T-cell (primary cell): ENCODE data around the gene ODC1. TPM values are rescaled to one million over a fixed set of nuclear protein-coding genes. Genes with fewer than 3 reads are reported as not detected.
A peak's percentile ranks its signal among the peaks of the same experiment; 100 is the strongest.

ENCODE experiments used
- ATAC-seq, 4 experiments: fragments of 200-7000 bp in 3 of 4; fragments of 150-1000 bp in 1 of 4; cut with Tn5 transposase; replicated peaks in 1 of 4; 1 replicate in 3 of 4; 2 replicates in 1 of 4; pipeline ENCODE4 v1.10.0; 2021; ENCODE audit warnings: moderate library complexity in 3 of 4, mild to moderate bottlenecking in 2 of 4, moderate number of reproducible peaks in 1 of 4
- CTCF ChIA-PET, 2 donors: fragments of 300-600 bp; sonication (Branson Sonifier 250); formaldehyde crosslinking; loops; one replicate each; lab custom pipeline; 2022; ENCODE audit warnings: antibody characterized with exemption in 2 of 2; lab: Charles Lee
- POLR2A ChIA-PET, 2 donors: fragments of 300-600 bp; sonication (Branson Sonifier 250); formaldehyde crosslinking; loops; one replicate each; lab custom pipeline; 2022; ENCODE audit warnings: antibody characterized with exemption in 2 of 2; lab: Charles Lee
- DNase-seq, 35 experiments: peaks; one replicate each; pipeline versions ENCODE4 v3.0.0 to v3.0.0-alpha.2; 2013 to 2023
- H3K27ac ChIP-seq: one replicate; pipeline ENCODE4 v1.5.1; 2013; ENCODE audit warnings: low read length
- H3K27me3 ChIP-seq, 2 experiments: replicated peaks in 1 of 2; 1 replicate in 1 of 2; 2 replicates in 1 of 2; pipeline versions ENCODE4 v1.6.1 to v1.7.0; 2013; ENCODE audit warnings: low read length in 1 of 2, mixed read lengths in 1 of 2; ENCODE audit not compliant: control insufficient read depth in 2 of 2, insufficient read depth in 2 of 2; ENCODE audit errors: extremely low read depth in 1 of 2
- H3K36me3 ChIP-seq, 2 donors: 1 replicate in 1 of 2; 2 replicates in 1 of 2; pipeline versions ENCODE4 v1.6.1 to v1.7.0; 2013; ENCODE audit warnings: low read length in 1 of 2; ENCODE audit not compliant: control insufficient read depth in 2 of 2, insufficient read depth in 1 of 2; ENCODE audit errors: extremely low read depth in 1 of 2
- H3K4me1 ChIP-seq, 2 experiments: 1 replicate in 1 of 2; 2 replicates in 1 of 2; pipeline versions ENCODE4 v1.6.1 to v1.7.0; 2013; ENCODE audit warnings: low read length in 2 of 2, mixed read lengths in 1 of 2; ENCODE audit not compliant: insufficient read depth in 2 of 2, control insufficient read depth in 1 of 2; ENCODE audit errors: extremely low read depth in 1 of 2
- H3K4me3 ChIP-seq, 2 donors: 1 replicate in 1 of 2; 2 replicates in 1 of 2; pipeline versions ENCODE4 v1.5.1 to v1.7.0; 2013; ENCODE audit warnings: mild to moderate bottlenecking in 2 of 2, low read length in 1 of 2, moderate library complexity in 1 of 2; ENCODE audit not compliant: control insufficient read depth in 1 of 2; ENCODE audit errors: extremely low read depth in 1 of 2
- H3K9me3 ChIP-seq: 2 replicates; pipeline ENCODE4 v1.7.0; 2013
- H3K27ac Mint-ChIP-seq, 2 donors: one replicate each; pipeline ENCODE4 v1.8.0; 2020 to 2021; ENCODE audit warnings: mild to moderate bottlenecking in 2 of 2, mixed read lengths in 2 of 2
- H3K27me3 Mint-ChIP-seq, 2 donors: one replicate each; pipeline ENCODE4 v1.8.0; 2021 to 2022; ENCODE audit warnings: mixed read lengths in 2 of 2
- H3K36me3 Mint-ChIP-seq: one replicate; pipeline ENCODE4 v1.8.0; 2021; ENCODE audit warnings: mixed read lengths
- H3K4me1 Mint-ChIP-seq, 3 donors: one replicate each; pipeline ENCODE4 v1.8.0; 2020 to 2022; ENCODE audit warnings: mixed read lengths in 3 of 3, mild to moderate bottlenecking in 1 of 3
- H3K4me3 Mint-ChIP-seq, 3 donors: one replicate each; pipeline ENCODE4 v1.8.0; 2020 to 2022; ENCODE audit warnings: mild to moderate bottlenecking in 3 of 3, mixed read lengths in 3 of 3, moderate library complexity in 3 of 3
- H3K9me3 Mint-ChIP-seq, 3 donors: one replicate each; pipeline ENCODE4 v1.8.0; 2020 to 2022; ENCODE audit warnings: mixed read lengths in 3 of 3
- WGBS: methylation state at CpG from one replicate; pipeline ENCODE4 v1.1.5; 2013; ENCODE audit warnings: missing lambda C conversion rate; ENCODE audit not compliant: insufficient coverage; 5-methylcytosine and 5-hydroxymethylcytosine counted together
- total RNA-seq, 35 experiments: library from RNA in 6 of 35; stranded (reverse) in 6 of 35; fragments of 120-200 nt in 1 of 35; gene quantifications; one replicate each; pipeline versions ENCODE4 v1.2.1 to v1.2.4 and lab custom pipeline; 2013 to 2026

Gene ODC1
- total RNA-seq, 5 donors from 2014 or later (not counting 1 experiment from before 2014, with no cell fraction given): 40.6 to 102 (median 53.3) TPM

- DNase-seq (no peak), ATAC-seq (no peak)
- WGBS: no CpG with 5 or more reads among the region's 6 CpGs
- H3K4me1 ChIP-seq: peaks cover 0 to 47% of the 10 kb centered on the region in 2 experiments
- ChIA-PET POLR2A (no interaction called here), CTCF (interaction anchor here (0.6 to 1.0 kb wide), 3 partner anchors 14 to 469 kb away, joined by 3 to 4 read pairs (median 4); no protein-coding TSS in a partner anchor)
- no peak overlapping the region for H3K4me3 ChIP-seq
- Mint-ChIP-seq H3K4me1 (peaks cover 63 to 68% (median 66%) of the 10 kb centered on the region in 3 donors), H3K27me3 (no peaks in the 10 kb centered on the region), H3K9me3 (no peaks in the 10 kb centered on the region), H3K4me3 (no peak overlapping the region), H3K36me3 (peaks cover 6% of the 10 kb centered on the region), H3K27ac (peak overlapping the region; percentile 54 to 86)
- H3K27me3 ChIP-seq: no peaks in the 10 kb centered on the region
- peaks cover 2 to 8% of the 10 kb centered on the region in 2 donors for H3K36me3 ChIP-seq
- no peak overlapping the region for H3K27ac ChIP-seq
- H3K9me3 ChIP-seq: no peaks in the 10 kb centered on the region
Observed at GRCh38 chr2:10392548-10392947, 55.6 kb downstream of the ODC1 start.

- Mint-ChIP-seq H3K27me3 (no peaks in the 10 kb centered on the region), H3K27ac (peak overlapping the region; percentile 54 to 86), H3K4me1 (peaks cover 67 to 71% (median 68%) of the 10 kb centered on the region in 3 donors), H3K9me3 (no peaks in the 10 kb centered on the region), H3K4me3 (no peak overlapping the region), H3K36me3 (peaks cover 6% of the 10 kb centered on the region)
- Histone ChIP-seq H3K36me3 (peaks cover 2 to 8% of the 10 kb centered on the region in 2 donors), H3K27ac (no peak overlapping the region), H3K27me3 (no peaks in the 10 kb centered on the region), H3K9me3 (no peaks in the 10 kb centered on the region), H3K4me1 (peaks cover 0 to 52% of the 10 kb centered on the region in 2 experiments), H3K4me3 (no peak overlapping the region)
- POLR2A ChIA-PET: no interaction called here
- WGBS: 93% methylated on average over 3 of the region's 5 CpGs
- ATAC-seq (no peak), DNase-seq (no peak)
- CTCF ChIA-PET: interaction anchor here in 1 of 2 donors (0.8 to 1.0 kb wide), 2 partner anchors 14 to 17 kb away, joined by 3 to 4 read pairs; no protein-coding TSS in a partner anchor
Observed at GRCh38 chr2:10392100-10392499, 56.0 kb downstream of the ODC1 start.

- Mint-ChIP-seq H3K27me3 (no peaks in the 10 kb centered on the region), H3K27ac (peak overlapping the region; percentile 37 to 71), H3K9me3 (no peaks in the 10 kb centered on the region), H3K4me3 (no peak overlapping the region), H3K36me3 (peaks cover 4% of the 10 kb centered on the region), H3K4me1 (peaks cover 70 to 78% (median 76%) of the 10 kb centered on the region in 3 donors)
- no peak overlapping the region for H3K27ac ChIP-seq
- H3K4me3 ChIP-seq: no peak overlapping the region
- DNase-seq (no peak), ATAC-seq (no peak)
- peaks cover 2 to 8% of the 10 kb centered on the region in 2 donors for H3K36me3 ChIP-seq
- peaks cover 0 to 60% of the 10 kb centered on the region in 2 experiments for H3K4me1 ChIP-seq
- no peaks in the 10 kb centered on the region for H3K27me3 ChIP-seq
- CTCF ChIA-PET: interaction anchor here in 1 of 2 donors (0.7 kb wide), 1 partner anchor 18 kb away, joined by 3 read pairs; no protein-coding TSS in a partner anchor
- POLR2A ChIA-PET: no interaction called here
- WGBS: 75% methylated on average over 2 of the region's 6 CpGs
- no peaks in the 10 kb centered on the region for H3K9me3 ChIP-seq
Observed at GRCh38 chr2:10390369-10390801, 57.7 kb downstream of the ODC1 start.

Other genes starting within 250 kb of the ODC1 start
- gene HPCAL1, start 145.4 kb downstream of the ODC1 start, total RNA-seq: 10 to 100 TPM; 39.5 to 87.3 (median 83.2) TPM
- gene NOL10, start 241.6 kb upstream of the ODC1 start, total RNA-seq: 10 to 100 TPM; 18.4 to 26.0 (median 20.7) TPM